Measurements from ENCODE around the gene CHRNA4.
A peak's percentile ranks its signal among the peaks of the same experiment; 100 is the strongest.

The CHRNA4 gene

DNA sequence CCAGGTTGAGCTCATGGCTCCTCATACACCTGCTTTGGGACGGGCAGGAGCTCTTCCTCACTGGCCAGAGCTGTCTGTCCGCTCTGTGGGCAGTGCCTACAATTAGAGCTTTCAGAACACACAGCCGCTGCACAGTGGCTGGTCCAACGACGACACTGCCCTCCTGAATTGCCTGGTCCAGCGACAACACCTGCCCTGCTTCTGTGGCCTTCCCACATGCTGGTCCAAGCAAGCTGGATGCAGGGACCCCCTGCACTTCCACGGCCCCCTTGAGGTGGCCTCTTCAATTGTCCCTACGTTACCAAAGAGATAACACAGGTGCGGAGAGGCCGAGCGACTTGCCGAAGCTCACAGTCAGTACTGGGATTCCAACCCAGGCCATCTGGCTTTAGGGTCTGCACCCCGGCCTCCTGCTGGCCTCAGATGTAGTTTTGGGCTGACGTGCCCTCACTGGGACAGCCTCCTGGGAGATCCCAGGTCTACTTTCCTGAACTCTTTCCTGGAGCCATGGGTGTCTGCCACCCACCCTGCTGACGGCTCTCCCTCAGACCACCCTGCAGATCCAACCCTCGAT, 1.4 kb upstream of the CHRNA4 start:
- no peak for DNase-seq

DNA sequence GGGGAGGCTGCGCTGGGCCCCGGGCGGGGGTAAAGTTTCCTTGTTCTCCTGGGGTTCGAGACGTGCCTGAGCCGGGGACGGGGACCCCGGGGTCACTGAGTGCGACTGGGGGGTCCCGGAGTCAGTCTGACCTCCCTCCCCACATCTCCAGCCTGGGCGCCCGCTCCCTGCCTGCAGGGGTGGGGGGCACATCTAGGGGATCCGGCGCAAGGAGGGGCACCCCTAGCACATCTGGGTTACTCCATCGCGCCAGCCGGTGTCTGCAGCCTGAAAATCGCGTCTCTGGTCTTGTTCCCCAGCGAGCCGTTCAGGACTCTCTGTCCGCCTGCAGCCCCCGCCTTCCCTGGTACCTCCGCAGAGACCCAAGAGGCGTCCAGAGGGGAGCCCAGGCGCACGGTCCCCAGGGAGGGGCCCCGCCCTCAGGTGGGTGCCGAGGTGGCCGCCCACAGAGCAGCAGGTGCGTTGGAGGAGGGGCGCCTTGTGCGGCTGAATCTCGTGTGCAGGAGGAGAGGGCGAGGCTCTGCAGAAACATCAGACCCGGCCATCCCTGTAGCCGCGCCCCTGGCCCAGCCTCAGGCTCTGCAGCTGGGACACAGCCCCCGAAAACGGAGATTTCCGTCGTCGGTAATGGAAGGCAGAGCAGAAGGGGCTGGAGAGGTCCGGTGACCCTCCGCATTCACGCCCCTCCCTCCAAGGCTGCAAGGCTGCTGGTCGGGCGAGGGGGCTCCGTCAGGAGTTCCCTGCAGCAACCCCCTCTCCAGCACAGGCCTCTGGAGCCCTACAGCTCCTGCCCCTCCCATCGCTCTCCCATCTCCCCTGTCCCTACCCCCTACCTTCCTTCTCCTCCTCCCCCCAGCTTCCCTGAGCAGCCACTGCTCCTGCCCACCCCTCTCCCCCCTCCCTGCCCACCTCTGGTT, 628 bp upstream of the CHRNA4 start:
- no peak for DNase-seq

DNA sequence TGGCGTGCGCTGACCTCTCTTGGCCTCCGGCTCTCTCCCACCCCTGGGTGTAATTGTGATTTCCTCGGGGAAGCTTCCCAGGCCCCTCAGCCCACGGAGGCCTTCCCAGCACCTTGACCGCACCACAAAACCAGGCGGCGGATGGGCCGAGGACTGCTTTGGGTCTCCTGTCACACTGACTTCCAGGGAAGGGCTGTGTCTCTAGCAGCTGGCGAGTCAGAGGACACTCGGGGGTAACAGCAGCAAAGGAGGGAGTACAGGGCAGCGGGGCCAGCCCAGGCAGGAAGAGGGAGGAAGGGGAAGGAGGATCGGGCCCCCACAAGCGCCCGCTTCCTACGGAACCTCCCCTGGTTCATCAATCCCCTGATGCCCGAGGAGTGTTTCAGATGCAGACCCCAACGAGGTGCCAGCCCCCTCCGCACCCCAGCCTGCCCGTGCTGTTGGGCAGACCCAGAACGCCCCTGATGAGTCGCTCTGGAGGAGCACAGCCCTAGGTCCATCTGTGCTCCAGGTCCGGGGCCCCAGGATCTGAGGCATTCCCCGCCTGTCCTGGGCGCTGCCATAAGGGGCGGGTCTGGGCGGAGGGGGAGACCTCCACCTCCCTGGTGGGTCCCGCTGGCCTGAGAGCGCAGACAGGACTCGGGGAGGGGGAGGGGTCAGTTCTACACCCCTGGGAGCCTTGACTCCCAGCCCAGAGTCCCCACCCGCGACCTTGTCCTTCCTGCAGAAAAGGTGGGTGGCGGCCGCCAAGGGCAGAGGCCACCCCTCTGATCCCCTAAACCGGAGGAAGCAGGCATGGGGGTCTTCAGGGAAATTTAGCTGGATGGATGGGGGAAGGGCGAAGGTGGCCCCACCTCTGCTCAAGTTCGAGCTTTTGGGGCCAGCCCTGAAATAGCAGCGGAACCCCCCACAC, 956 bp downstream of the CHRNA4 start:
- DNase-seq: no peak

DNA sequence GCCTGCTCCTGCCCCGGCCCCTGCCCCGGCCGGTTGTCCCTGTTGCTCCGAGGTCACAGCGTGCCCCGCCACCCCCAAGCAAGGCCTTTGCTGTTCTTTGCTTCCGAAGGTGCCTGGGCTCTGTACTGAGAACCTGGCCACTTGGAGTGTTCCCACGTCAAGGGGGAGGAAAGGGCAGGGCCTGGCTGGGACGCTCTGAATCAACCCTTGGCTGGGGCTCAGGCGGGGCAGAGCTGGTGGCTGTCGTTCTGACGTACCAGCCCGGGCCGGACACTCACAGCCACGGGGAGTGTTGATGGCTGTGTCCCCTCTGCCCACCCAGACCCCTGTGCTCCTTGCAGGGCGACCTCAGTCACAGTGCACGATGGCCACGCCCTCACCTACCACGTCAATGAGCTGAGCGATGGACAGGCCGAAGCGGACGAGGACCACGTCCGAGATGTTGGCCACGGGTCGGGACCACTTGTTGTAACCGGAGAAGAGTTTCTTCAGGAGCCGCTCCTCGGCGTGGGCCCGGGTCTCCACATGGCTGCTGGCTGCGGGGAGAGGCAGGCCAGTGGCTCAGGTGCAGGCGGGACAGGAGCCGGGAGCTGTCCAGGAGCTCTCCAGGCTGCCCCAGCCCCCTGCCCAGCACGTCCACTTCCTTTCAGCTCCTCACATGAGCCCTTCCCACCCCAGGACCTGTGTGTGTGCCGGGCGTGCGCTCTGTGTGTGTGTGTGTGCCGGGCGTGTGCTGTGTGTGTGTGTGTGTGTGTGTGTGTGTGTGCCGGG, 1.8 kb downstream of the CHRNA4 start:
- DNase-seq: no peak

DNA sequence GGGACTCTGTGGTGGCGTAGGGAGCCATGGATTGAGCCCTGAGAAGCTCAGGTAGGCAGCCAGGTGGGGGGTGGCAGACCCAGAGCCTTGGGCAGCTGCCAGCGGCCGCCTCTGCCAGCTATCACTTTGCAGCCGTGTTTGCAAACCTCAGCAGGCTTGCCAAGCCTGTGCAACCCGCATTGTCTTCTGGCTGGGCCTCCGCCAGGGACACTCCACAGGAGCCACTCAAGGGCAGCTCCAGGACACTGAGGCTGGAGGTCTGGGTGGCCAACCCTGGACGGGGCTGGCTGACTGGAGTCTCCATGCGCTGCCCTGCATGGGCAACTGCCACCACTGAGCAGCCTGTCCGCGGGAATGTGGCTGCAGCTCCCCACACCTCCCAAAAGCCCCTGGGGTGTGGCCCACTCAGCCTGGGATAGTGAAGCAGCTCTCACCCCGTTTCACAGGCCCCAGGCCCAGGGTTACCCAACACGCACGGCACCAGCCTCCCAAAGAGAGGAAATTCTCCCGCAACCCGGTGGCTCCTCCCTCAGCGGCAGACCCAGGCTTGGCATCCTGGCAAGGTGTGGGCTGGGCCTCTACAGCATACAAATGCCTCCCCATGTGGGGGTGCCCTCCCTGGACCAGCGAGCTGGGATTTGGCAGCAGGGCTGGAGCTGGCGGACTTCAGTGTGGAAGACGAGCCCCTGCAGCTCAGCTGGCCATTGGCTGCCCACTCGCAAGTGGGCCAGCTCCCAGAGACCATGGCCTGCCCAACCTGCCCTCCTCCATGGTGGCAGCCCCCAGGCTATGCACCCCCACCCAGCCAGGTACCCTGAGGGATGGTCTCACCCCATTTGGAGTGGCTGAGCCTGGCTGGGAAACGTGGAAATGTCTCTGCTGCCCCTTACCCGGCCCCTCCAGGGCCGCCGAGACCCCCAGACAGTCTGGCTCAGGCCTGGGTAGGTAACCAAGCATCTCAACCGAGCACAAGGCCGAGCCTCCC, 2.9 kb downstream of the CHRNA4 start:
- DNase-seq: no peak

DNA sequence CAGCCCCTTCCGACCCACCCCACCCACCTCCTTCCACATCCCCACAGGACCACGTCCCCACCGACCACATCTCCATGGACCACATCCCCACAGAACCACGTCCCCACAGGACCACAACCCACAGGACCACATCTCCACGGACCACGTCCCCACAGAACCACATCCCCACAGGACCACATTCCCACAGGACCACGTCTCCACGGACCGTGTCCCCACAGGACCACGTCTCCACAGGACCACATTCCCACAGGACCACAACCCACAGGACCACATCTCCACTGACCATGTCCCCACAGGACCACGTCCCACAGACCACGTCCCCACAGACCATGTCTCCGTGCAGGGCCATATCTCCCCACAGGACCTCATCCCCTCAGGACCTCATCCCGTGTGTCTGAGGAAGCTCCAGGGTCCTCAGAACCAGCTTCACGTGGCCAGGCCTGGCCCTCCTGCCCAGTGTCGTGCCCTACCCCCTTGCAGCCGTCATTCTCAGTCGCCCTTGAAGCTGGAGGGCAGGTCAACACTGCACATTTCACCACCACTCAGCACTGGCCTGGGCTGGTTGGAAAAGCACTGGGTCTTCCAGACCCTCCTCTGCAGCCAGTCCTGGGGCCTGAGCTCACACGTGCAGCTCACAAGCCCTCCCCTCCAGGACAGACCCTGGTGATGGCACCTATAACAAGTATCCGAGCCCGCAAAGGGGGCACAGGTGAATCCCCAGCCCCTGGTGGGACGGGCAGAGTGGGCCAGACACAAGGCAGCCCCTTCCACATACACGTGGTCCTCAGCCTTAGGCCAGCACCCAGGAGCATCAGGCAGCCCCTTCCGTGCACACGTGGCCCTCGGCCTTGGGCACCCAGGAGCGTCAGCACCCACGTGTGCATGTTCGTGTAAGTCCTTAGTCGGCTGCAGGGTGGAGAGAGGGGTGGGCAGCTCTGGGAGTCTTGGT, 3.9 kb downstream of the CHRNA4 start:
- no peak for DNase-seq

DNA sequence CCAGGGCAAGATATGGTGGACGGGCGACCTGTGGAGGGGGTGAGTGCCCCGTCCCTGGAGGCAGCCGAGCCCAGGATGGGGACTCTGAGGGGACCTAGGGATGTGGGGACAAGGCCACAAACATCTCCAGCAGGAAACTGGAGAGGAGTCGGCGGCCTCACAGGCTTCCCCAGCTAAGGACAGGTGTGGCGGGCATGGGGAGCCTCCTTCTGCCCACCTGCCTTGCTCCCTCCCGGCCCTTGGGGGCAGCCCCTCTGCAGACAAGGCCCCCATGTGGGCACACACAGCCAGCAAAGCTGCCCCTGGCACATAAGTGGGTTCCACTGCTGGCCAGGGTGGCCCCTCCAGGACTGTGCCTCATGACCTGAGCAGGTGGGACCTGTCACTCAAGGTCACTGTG, 4.6 kb downstream of the CHRNA4 start:
- DNase-seq: no peak

DNA sequence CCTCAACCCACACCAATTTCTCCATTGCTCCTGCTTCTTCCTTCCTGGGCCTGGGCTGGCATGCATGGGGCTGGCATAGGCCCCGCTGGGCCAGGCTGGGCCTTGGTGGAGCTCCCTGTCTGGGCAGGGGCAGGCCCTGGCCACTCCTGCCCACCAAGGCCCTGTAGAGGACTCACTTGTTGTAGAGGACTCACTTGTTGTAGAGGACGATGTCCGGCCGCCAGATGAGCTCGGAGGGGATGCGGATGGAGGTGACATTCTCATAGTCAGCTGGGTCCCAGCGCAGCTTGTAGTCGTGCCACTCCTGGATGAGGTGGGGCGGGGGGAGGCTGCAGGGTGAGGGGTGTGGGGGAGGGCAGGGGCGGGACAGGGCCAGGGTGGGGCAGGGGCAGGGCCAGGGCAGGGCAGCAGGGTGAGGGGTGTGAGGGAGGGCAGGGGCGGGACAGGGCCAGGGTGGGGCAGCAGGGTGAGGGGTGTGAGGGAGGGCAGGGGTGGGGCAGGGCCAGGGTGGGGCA, 5.3 kb downstream of the CHRNA4 start:
- DNase-seq: no peak

DNA sequence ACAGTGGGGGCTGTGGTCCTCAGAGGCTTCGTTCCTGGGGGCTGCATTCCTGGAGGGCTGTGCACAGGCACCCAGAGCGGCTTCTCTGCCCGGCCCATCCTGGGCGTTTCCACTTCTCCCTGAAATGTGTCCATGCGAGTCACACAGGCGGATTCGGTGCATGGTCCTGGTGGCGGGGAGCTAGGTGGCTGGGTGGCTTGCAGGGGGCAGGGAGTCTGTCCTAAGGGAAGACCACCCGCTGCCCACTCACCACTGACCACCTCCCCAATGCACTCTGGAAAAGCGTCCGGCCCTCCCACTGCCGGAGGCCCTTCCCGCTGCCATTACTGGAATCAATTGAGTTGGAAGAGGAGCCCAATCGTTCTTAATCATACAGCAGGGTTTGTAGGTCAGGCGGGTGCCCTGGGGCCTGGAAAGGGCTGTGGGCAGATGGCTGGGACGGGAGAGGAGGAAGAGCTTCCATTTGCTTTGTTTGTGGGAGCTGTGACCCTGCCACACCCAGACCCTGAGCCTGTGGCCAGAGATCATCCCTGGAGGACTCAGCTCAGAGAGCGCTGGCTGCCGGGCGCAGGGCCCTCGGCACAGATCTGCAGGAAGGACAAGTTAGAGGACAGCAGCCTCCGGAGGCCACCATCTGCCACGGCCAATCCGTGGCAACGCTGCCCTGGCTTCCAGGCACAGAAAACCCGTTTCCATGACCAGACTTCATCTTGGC, 6.4 kb downstream of the CHRNA4 start:
- no peak for DNase-seq

DNA sequence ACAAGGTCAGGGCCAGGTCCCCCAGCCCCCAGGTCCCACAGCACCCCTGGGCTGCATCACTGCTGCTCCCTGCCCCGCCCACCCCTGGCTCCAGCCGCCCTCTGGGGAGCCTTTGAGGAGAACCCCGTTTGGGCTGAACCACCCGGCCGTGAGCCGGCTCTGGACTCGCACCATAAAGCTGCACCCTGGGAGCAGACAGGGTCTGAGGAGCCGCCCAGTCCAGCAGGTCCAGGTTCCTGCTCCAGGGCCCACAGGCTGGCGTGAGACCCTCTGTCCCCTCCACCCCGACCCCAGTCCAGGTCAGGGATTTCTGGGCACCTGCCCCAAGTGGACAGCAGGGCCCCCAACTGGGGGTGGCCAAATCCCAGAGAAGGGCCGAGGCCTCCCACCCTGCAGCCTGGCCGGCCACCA, 8.3 kb downstream of the CHRNA4 start:
- no peak for DNase-seq

DNA sequence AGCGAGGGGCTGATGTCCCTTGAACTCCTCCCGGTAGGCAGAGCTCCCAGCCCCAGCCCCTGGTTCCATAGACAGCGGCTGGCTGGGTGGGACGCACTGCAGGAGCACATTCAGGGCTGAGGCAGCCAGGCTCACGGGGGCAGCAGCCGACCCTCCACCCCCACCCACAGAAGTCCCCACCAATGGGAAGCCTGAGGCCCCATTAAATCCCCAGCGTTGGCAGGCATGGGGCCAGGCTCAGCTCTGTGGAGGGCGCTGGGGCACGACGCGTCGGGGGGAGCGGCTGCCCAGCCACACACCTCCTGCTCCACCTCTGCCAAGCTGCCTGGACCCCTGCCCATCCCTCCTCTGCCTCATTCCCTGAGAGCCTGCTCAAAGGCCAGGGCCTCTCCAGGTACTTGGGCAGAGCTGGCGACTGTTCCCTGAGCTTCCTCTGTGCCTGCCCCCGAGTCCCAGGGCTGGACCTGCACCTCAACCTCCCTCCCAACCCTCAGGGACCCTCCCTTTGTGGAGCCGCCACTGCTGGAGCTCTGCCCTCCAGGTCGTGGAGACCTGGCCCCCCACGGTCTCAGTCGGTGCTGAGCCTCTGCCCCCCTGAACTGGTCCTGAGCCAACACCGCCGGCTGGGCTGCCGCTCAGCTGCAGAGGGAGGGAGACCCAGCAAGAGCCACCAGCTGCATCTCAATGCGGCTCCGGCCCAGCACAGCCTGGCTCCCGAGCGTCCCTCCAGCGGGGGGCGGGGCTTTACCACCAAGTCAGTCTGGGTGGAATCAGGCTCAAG, 9.1 kb downstream of the CHRNA4 start:
- peak; percentile 41 for DNase-seq

DNA sequence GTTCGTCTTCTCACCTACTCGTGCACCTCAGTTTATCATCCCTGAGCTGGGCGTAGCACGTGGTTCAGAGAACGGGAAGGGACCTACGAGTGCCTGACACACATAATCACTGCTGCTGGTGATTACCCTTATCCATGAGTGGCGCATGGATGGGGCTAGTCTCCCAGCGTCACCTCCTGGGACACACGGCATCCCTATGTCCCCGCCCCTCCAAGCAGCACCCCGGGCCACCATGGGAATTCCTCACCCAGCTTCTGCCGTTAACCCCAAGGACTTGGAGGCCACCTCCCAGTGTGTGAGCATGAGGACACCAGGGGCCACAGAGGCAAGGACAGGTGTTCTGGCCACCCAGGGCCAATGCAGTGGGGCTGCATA, 9.8 kb downstream of the CHRNA4 start:
- DNase-seq: no peak

DNA sequence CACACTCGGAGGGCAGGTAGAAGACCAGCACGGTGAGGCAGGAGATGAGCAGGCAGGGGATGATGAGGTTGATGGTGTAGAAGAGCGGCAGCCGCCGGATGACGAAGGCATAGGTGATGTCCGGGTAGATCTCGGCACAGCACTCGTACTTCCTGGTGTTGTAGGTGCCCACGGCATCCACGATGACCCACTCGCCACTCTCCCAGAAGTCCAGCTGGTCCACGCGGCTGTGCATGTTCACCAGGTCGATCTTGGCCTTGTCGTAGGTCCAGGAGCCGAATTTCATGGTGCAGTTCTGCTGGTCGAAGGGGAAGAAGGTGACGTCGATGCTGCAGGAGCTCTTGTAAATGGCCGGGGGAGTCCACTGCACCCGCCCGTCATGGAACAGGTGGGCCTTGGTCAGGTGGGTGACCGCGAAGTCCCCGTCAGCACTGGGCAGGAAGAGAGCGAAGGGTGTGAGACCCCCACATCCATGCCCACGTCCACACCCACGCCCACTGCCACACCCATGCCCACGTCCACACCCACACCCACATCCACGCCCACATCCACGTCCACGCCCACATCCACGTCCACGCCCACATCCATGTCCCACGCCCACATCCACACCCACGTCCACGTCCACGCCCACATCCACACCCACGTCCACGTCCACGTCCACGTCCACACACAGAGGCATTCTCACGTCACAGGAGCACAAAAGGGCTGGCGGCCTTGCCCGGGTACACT, 10.4 kb downstream of the CHRNA4 start:
- DNase-seq: no peak

DNA sequence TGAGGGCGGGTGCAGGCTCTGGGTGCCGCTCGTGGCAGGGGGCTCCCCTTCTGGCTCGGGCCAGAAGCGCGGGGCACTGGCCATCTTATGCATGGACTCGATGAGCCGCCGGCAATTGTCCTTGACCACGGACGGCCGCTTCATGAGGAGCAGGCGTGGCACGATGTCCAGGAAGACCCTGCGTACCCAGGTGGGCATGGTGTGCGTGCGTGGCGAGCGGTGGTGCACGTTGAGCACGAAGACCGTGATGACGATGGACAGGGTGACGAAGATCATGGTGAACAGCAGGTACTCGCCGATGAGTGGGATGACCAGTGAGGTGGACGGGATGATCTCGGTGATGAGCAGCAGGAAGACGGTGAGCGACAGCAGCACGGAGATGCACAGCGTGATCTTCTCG, 11.0 kb downstream of the CHRNA4 start:
- no peak for DNase-seq

DNA sequence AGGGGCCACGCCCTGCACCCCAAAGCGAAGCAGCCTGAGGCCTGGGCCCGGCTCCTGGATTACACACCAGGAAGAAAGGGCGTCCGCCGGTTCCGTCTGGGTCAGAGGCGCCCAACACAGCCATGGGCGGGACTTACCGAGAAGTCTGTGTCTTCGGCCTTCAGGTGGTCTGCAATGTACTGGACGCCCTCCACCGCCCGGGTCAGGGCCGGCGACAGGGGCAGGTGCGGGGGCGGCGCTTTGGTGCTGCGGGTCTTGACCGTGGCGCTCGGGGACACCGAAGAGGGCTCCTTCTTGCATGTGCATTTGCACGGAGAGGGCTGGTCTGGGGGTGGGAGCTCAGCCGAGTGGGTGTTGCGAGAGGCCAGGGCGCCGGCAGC, 11.6 kb downstream of the CHRNA4 start:
- DNase-seq: no peak

DNA sequence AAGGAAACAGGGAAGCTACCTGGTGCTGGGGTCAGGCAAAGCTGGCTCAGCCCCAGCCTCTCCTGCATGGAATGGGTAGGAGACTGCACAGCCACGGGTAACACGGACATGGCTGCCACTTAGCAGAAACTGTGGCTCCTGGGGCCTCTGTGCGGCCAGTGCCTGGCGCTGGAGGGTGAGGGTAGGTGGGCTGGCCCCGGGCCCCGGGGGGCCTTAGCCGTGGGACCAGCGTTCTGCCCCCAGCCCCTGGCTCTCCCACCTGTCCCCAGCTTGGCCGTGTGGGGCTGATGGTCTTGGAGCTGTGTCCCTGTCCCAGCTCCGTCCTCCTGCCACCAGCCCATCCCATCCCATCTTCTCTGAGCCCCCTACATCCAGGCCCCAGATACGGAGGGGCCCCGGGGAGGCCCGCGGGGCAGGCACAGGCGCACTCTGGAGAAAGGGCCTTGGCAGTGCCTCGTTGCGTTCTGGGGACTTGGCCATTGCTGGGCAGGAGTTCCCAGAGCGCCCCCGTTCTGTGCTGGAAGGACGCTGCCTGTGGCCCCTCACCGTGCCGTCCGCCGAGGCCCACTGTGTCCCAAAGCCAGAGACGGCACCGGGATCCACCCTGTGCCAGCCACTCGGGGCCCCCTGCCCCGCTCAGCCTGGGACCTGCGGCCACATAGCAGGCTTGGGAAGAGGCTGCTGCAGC, 12.2 kb downstream of the CHRNA4 start:
- no peak for DNase-seq
